Left lobe of liver (tissue), 2 donors: ENCODE results near the gene ELMO3. TPM values are rescaled to one million over a fixed set of nuclear protein-coding genes. Genes with fewer than 3 reads are reported as not detected.
A peak's percentile ranks its signal among the peaks of the same experiment; 100 is the strongest.

ENCODE experiments used
- ATAC-seq: fragments of 200-7000 bp; cut with Tn5 transposase; one replicate; pipeline ENCODE4 v1.9.1; 2020; ENCODE audit warnings: mild to moderate bottlenecking, moderate library complexity
- DNase-seq: peaks from one replicate; pipeline ENCODE4 v3.0.0-alpha.2; 2020; ENCODE audit warnings: low spot score
- total RNA-seq: library from RNA; stranded (reverse); gene quantifications from one replicate; pipeline ENCODE4 v1.2.1, GENCODE V29; 2021
- donor health status: DM: no; HTN: no; CAD: no; lungs with moderate emphysema.
- donor health status: DM: no; HTN: yes; CAD: no.

ELMO3 gene
- total RNA-seq, 1 donor from 2014 or later = 5.2 TPM

DNA sequence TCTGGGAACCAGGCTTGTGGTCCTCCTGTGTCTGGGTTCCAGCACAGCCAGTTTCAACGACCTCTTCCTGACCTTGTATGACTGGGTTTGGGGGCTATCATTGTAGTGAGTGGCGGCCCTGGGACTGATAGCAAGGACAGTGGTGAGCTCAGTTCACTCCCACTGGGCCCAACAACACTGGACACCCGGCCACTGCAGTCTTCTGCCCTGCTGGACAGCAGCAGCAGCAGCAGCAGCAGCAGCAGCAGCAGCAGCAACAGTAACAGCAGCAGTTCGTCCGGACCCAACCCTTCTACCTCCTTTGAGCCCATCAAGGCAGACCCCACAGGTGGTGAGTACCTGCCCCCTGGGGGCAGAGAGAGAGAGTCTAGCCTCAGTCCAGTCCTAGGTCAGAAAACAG lies 3.3 kb upstream of the ELMO3 start:
- DNase-seq (no peak), ATAC-seq (no peak)

DNA sequence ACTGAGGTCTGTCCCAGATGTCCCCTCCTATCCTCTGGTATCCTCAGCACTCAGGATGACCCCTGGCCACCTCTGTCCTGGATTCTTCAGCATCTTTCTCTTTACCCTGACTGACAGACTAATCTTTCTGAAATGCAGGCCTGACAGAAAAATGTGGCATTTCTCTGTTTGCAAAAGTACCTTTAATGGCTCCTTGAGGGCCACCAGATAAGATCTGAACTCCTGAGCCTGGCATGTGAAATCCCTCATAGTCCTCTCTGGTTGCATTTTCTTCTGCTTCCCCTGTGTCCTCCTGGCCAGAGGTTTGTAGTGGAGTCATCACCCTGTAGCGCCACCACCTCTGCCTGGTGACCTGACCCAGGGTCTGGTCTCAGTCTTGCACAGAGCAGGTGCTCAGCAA lies 2.0 kb upstream of the ELMO3 start:
- ATAC-seq (no peak), DNase-seq (no peak)

GRCh38 chr16:67197704-67198103 lies 1.2 kb upstream of the ELMO3 start:
- no peak for ATAC-seq
- DNase-seq = no peak

- ATAC-seq (peak; percentile 42), DNase-seq (no peak)
Observed at GRCh38 chr16:67198238-67198734, 645 bp upstream of the ELMO3 start.

DNA sequence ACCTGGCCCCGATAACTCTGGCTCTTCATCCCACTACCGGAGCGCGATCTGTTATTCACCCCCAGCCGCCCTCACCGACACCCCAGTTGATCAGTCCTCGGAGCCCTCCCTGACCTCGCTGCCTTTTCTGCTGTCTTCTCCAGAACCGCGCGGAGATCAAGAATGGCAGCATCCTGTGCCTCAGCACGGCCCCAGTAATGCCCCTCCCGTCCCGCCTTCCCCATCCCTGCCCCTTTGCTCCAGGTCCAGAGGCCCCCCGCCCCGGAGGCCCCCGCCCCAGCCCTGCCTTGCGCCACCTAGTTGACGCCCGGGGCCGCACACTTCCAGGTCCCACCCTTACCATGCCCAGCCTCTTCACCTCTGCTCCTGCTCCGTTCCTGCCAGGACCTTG lies 872 bp downstream of the ELMO3 start:
- peak; percentile 5 for ATAC-seq
- no peak for DNase-seq

GRCh38 chr16:67200491-67200890 lies 1.6 kb downstream of the ELMO3 start:
- ATAC-seq (no peak), DNase-seq (no peak)

GRCh38 chr16:67201411-67202345 lies 2.7 kb downstream of the ELMO3 start:
- DNase-seq = no peak
- no peak for ATAC-seq

GRCh38 chr16:67202426-67202825 lies 3.5 kb downstream of the ELMO3 start:
- no peak for ATAC-seq

GRCh38 chr16:67202956-67203493 lies 4.1 kb downstream of the ELMO3 start:
- ATAC-seq (no peak), DNase-seq (no peak)

More at GRCh38 chr16:67202426-67202825, 3.5 kb downstream of the ELMO3 start:
- no peak for DNase-seq

- ATAC-seq = no peak
- no peak for DNase-seq
Observed at GRCh38 chr16:67204076-67204475, 5.1 kb downstream of the ELMO3 start.

- ATAC-seq = no peak
- no peak for DNase-seq
Observed at GRCh38 chr16:67206129-67206837, 7.4 kb downstream of the ELMO3 start.

DNA sequence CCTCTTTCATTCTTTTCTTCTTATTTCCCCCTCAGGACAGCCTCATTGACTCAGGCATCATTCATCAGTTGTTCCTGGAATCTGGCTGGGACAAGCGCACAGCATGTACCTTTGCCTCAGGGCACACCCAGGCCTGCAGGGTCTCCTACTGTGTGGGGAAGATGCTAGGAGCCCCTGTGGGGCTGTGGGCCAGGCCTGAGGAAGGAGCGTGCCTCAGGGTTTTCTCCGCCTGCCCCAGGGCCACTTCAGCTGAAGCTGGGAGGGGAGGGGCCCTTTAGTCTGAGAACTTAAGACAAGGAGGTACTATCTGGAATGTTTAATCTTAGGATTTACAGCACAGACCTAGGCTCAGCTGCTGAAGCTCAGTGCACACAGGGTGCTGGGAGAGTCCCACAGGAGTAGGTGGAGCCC lies 7.9 kb downstream of the ELMO3 start:
- no peak for ATAC-seq

GRCh38 chr16:67207249-67208091 lies 8.5 kb downstream of the ELMO3 start:
- no peak for DNase-seq

More for the DNA sequence above, 7.9 kb downstream of the ELMO3 start:
- no peak for DNase-seq

GRCh38 chr16:67208154-67208896 lies 9.4 kb downstream of the ELMO3 start:
- ATAC-seq = no peak

More at GRCh38 chr16:67207249-67208091, 8.5 kb downstream of the ELMO3 start:
- no peak for ATAC-seq

GRCh38 chr16:67209565-67209964 lies 10.6 kb downstream of the ELMO3 start:
- DNase-seq (no peak), ATAC-seq (no peak)

More at GRCh38 chr16:67208154-67208896, 9.4 kb downstream of the ELMO3 start:
- no peak for DNase-seq

DNA sequence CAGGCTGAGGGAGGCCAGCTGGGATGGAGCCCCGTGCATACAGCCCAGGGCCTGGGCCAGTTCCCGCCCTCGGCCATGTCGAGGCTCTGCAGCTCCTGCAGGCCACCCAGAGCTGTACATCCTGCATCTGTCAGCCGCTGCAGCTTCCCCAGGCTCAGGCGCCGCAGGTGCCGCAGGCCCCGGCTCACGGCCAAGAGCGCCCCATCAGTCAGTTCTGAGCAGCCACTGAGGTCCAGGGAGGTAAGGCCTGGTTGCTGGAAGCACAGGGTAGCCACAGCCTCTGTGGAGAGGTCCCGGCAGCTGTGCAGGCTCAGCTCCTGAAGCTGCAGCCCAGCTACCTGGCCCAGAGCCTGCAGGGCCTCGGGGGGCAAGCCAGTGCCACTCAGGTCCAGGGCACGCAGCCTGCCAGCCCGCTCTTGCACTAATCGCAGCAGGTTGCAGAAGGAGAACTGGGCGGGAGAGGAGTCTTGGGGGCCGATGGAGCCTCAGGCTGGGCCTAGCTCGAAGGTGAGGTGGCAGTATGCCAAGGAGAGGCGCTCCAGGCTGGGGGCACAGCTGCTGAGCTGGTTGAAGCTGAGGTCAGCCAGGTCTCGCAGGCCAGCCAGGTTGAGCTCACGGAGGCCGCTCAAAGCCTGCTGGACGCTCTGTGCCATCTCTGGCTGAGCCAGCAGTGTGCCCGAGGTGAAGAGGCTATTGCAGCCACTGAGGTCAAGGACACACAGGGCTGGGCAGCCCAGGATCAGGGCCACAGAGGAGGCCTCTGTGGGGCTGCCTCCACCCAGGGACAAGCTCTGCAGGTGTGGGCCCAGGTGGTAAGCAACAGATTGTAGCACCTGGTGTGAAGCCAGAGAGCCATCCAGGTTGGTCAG lies 11.4 kb downstream of the ELMO3 start:
- peak; percentile 89 for DNase-seq
- ATAC-seq = peak; percentile 89

DNA sequence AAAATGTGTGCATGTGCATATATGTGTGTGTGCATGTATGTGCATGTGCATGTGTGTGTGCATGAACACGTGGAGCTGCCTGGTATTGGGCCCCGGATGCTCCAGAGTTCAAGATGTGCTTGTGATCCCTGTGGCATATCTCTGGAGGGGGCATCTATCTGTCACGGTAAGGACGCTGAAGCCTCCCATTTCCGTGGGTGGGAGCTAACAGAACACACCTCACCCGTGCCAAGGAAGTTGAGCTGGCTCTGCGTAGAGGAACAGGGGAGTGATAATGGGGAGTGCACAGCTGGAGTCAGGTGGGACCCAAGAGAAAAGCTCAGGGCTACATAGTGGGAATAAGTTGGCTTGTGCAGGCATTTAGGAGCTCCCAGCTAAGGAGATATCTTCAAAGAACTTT lies 12.7 kb downstream of the ELMO3 start:
- DNase-seq (no peak), ATAC-seq (no peak)

GRCh38 chr16:67212766-67213165 lies 13.8 kb downstream of the ELMO3 start:
- ATAC-seq (no peak), DNase-seq (no peak)
